Measurements from ENCODE around the gene TBC1D7.

GRCh38 chr6:13368731-13369115 lies 40.4 kb upstream of the TBC1D7 start:
- TF ChIP-seq CTCF (IDR thresholded peaks at IDR 0.05; ENCODE audit: low read depth, low read length, poor library complexity, severe bottlenecking) (no peak), EZH2phosphoT487 (IDR thresholded peaks at IDR 0.05; ENCODE audit: borderline replicate concordance, low read length) (no peak)

All from DOHH2 (cell line).